HepG2 (cell line): ENCODE results near the gene CUEDC2. TPM values are rescaled to one million over a fixed set of nuclear protein-coding genes. Genes with fewer than 3 reads are reported as not detected.
A peak's percentile ranks its signal among the peaks of the same experiment; 100 is the strongest.

Source experiments
- AGO2 ChIP-seq: fragments of 200-400 bp; formaldehyde crosslinking; optimal IDR thresholded peaks from 2 replicates; pipeline ENCODE3; 2017; ENCODE audit warnings: mild to moderate bottlenecking, low read depth, low read length, moderate library complexity
- CBX2 ChIP-seq, 2 experiments: fragments of 200-600 bp in 1 of 2; sonication (generic); formaldehyde crosslinking in 1 of 2; IDR thresholded peaks; 2 replicates each; pipeline versions ENCODE4 v1.7.0 to v1.8.1; 2018 to 2022; ENCODE audit warnings: low read depth in 2 of 2, low read length in 1 of 2, mild to moderate bottlenecking in 1 of 2, missing genetic modification reagents in 1 of 2
- JARID2 ChIP-seq: sonication (generic); formaldehyde crosslinking; IDR thresholded peaks from 2 replicates; pipeline ENCODE4 v1.8.1; 2023; ENCODE audit warnings: missing genetic modification reagents, inconsistent platforms; ENCODE audit not compliant: insufficient replicate concordance
- KDM5A ChIP-seq: fragments of 200-600 bp; sonication (generic); IDR thresholded peaks from 2 replicates; pipeline ENCODE4 v1.7.0; 2018; ENCODE audit warnings: antibody characterized with exemption, mild to moderate bottlenecking, low read length, borderline replicate concordance
- MAFF ChIP-seq: IDR thresholded peaks from 2 replicates; pipeline ENCODE4 v1.6.1; 2011; ENCODE audit warnings: low read depth, low read length, improper control_type of control experiment
- MED13 ChIP-seq: sonication (generic); formaldehyde crosslinking; IDR thresholded peaks from 2 replicates; pipeline ENCODE4 v1.5.0; 2020; ENCODE audit warnings: missing genetic modification reagents
- NPAS2 ChIP-seq: sonication (generic); formaldehyde crosslinking; IDR thresholded peaks from 2 replicates; pipeline ENCODE4 v1.8.0; 2022; ENCODE audit warnings: mild to moderate bottlenecking, missing genetic modification reagents, borderline replicate concordance
- NR2C2 ChIP-seq: sonication (generic); formaldehyde crosslinking; IDR thresholded peaks from 2 replicates; pipeline ENCODE4 v1.4.0; 2020; ENCODE audit warnings: missing genetic modification reagents, mild to moderate bottlenecking, moderate library complexity, borderline replicate concordance
- PRDM4 ChIP-seq: sonication (generic); formaldehyde crosslinking; IDR thresholded peaks from 2 replicates; pipeline ENCODE4 v1.9.0; 2021; ENCODE audit warnings: missing genetic modification reagents, borderline replicate concordance
- TRIM22 ChIP-seq: fragments of 450-650 bp; IDR thresholded peaks from 2 replicates; pipeline ENCODE4 v1.6.1; 2017
- ZFP1 ChIP-seq: IDR thresholded peaks from 2 replicates; pipeline ENCODE4 v1.6.1; 2016
- ZFP62 ChIP-seq: sonication (generic); formaldehyde crosslinking; IDR thresholded peaks from 2 replicates; pipeline ENCODE4 v1.4.0; 2020; ENCODE audit warnings: missing genetic modification reagents
- ZFY ChIP-seq: sonication (generic); formaldehyde crosslinking; IDR thresholded peaks from 2 replicates; pipeline ENCODE4 v1.4.0; 2020; ENCODE audit warnings: missing genetic modification reagents
- ZNF101 ChIP-seq: sonication (generic); formaldehyde crosslinking; IDR thresholded peaks from 2 replicates; pipeline ENCODE4 v1.4.0; 2020; ENCODE audit warnings: mild to moderate bottlenecking, low read depth, missing genetic modification reagents, borderline replicate concordance
- ZNF121 ChIP-seq: sonication (generic); formaldehyde crosslinking; IDR thresholded peaks from 2 replicates; pipeline ENCODE4 v1.5.0; 2020; ENCODE audit warnings: mild to moderate bottlenecking, missing genetic modification reagents
- ZNF124 ChIP-seq: sonication (generic); formaldehyde crosslinking; IDR thresholded peaks from 2 replicates; pipeline ENCODE4 v1.4.0; 2020; ENCODE audit warnings: missing genetic modification reagents
- ZNF263 ChIP-seq: sonication (generic); formaldehyde crosslinking; IDR thresholded peaks from 2 replicates; pipeline ENCODE4 v1.4.0; 2020; ENCODE audit warnings: missing genetic modification reagents
- ZNF329 ChIP-seq: sonication (generic); formaldehyde crosslinking; IDR thresholded peaks from 2 replicates; pipeline ENCODE4 v1.9.0; 2021; ENCODE audit warnings: low read depth, mild to moderate bottlenecking, missing genetic modification reagents
- ZNF512B ChIP-seq: sonication (generic); formaldehyde crosslinking; IDR thresholded peaks from 2 replicates; pipeline ENCODE4 v1.5.1; 2020; ENCODE audit warnings: missing genetic modification reagents, mild to moderate bottlenecking, borderline replicate concordance
- ZNF564 ChIP-seq: sonication (generic); formaldehyde crosslinking; IDR thresholded peaks from 2 replicates; pipeline ENCODE4 v1.8.1; 2023; ENCODE audit warnings: mild to moderate bottlenecking, missing genetic modification reagents
- ZNF773 ChIP-seq: sonication (generic); formaldehyde crosslinking; IDR thresholded peaks from 2 replicates; pipeline ENCODE4 v1.4.0; 2020; ENCODE audit warnings: missing genetic modification reagents, borderline replicate concordance
- ZNF792 ChIP-seq: IDR thresholded peaks from 2 replicates; pipeline ENCODE4 v1.6.1; 2016
- ZNF83 ChIP-seq: sonication (generic); formaldehyde crosslinking; IDR thresholded peaks from 2 replicates; pipeline ENCODE4 v1.4.0; 2020; ENCODE audit warnings: missing genetic modification reagents, mild to moderate bottlenecking, borderline replicate concordance
- ZNF879 ChIP-seq: sonication (generic); formaldehyde crosslinking; IDR thresholded peaks from 2 replicates; pipeline ENCODE4 v1.8.1; 2023; ENCODE audit warnings: missing genetic modification reagents
- ZNF883 ChIP-seq: sonication (generic); formaldehyde crosslinking; IDR thresholded peaks from 2 replicates; pipeline ENCODE4 v1.5.1; 2020; ENCODE audit warnings: mild to moderate bottlenecking, missing genetic modification reagents; ENCODE audit errors: not compliant biosample characterization
- polyA plus RNA-seq, 8 experiments: library from polyadenylated mRNA; depleted of rRNA in 3 of 8; stranded (reverse) in 7 of 8; unstranded in 1 of 8; fragments of >200 nt; fragmentation: Illumina TruSeq in 4 of 8; extraction: Trizol in 4 of 8; gene quantifications; 2 replicates each; pipeline versions ENCODE4 v1.2.1 to v1.2.3, GENCODE V29; 2011 to 2016; ENCODE audit warnings: low read depth in 4 of 8, missing spikeins in 1 of 8, mixed read lengths in 1 of 8; ENCODE audit not compliant: insufficient read depth in 1 of 8
- total RNA-seq, 5 experiments: library from RNA; depleted of rRNA; stranded (reverse); fragments of >200 nt; fragmentation: Illumina TruSeq; extraction: Trizol; gene quantifications; 2 replicates each; pipeline ENCODE4 v1.2.3, GENCODE V29; 2016; ENCODE audit warnings: low read depth in 1 of 5

The CUEDC2 gene
- total and polyA plus RNA-seq, 2 of the 13 experiments (the other 11 are each of a cell fraction or from before 2014, with no cell fraction given), result 13.1 to 18.4 TPM

- TF ChIP-seq KDM5A (no peak), JARID2 (no peak), ZNF792 (no peak), ZFP1 (CRISPR knock-in tag) (no peak), PRDM4 (CRISPR knock-in tag) (no peak), ZNF121 (CRISPR knock-in tag) (no peak), ZFP62 (CRISPR knock-in tag) (no peak), MED13 (no peak), NR2C2 (CRISPR knock-in tag) (peak; percentile 92), ZNF773 (CRISPR knock-in tag) (no peak), ZNF101 (CRISPR knock-in tag) (no peak), ZNF512B (no peak), MAFF (no peak), ZNF879 (no peak), CBX2 (IDR thresholded peaks at IDR 0.05; ENCODE audit: low read depth, low read length) (no peak), CBX2 (CRISPR knock-in tag; IDR thresholded peaks at IDR 0.05; ENCODE audit: low read depth) (no peak), ZNF263 (CRISPR knock-in tag) (no peak), ZNF124 (CRISPR knock-in tag) (no peak), ZNF83 (CRISPR knock-in tag) (no peak), NPAS2 (CRISPR knock-in tag) (no peak), ZNF564 (CRISPR knock-in tag) (no peak), ZFY (CRISPR knock-in tag) (peak; percentile 25; the same call in 1 of the 2 replicates), ZNF883 (CRISPR knock-in tag) (no peak), AGO2 (no peak), TRIM22 (no peak), ZNF329 (CRISPR knock-in tag) (no peak)
Measured at GRCh38 chr10:102461187-102462054, 29.0 kb upstream of the CUEDC2 start (continued).
